Measurements from ENCODE around the gene KCNK18.

GRCh38 chr10:117189557-117189956 is 7.7 kb upstream of the KCNK18 start:
- TF ChIP-seq CTCF (IDR thresholded peaks at IDR 0.05; ENCODE audit: insufficient read depth, low read depth, low read length) (no peak), EZH2 (IDR thresholded peaks at IDR 0.05; ENCODE audit: insufficient read depth, low read length) (no peak)

All from astrocyte (in vitro differentiated cells and primary cell).